Uterus (tissue), 4 donors: ENCODE data around the gene PDIA6. TPM values are rescaled to one million over a fixed set of nuclear protein-coding genes. Genes with fewer than 3 reads are reported as not detected.

Source experiments
- DNase-seq, 2 donors: peaks; one replicate each; pipeline ENCODE4 v3.0.0-alpha.2; 2019 to 2020
- H3K27ac ChIP-seq, 2 donors: fragments of 200-600 bp; sonication (generic); 1 replicate in 1 of 2; 2 replicates in 1 of 2; pipeline ENCODE4 v1.5.1; 2016 to 2018
- H3K27me3 ChIP-seq, 2 donors: fragments of 200-600 bp; sonication (generic); one replicate each; pipeline ENCODE4 v1.5.1; 2018 to 2019; ENCODE audit warnings: control low read depth in 1 of 2
- H3K36me3 ChIP-seq, 2 donors: fragments of 200-600 bp; sonication (generic); one replicate each; pipeline ENCODE4 v1.5.1; 2019; ENCODE audit warnings: control low read depth in 1 of 2
- H3K4me1 ChIP-seq, 2 donors: fragments of 200-600 bp; sonication (generic); one replicate each; pipeline ENCODE4 v1.5.1; 2018 to 2019; ENCODE audit warnings: control low read depth in 1 of 2
- H3K4me3 ChIP-seq, 2 donors: fragments of 200-600 bp; sonication (generic); 1 replicate in 1 of 2; 2 replicates in 1 of 2; pipeline ENCODE4 v1.5.1; 2018 to 2019; ENCODE audit warnings: mild to moderate bottlenecking in 1 of 2
- H3K9me3 ChIP-seq, 2 donors: fragments of 200-600 bp; sonication (generic); one replicate each; pipeline ENCODE4 v1.5.1; 2019; ENCODE audit warnings: control low read depth in 1 of 2
- POLR2A ChIP-seq, 2 donors: fragments of 450-650 bp; IDR thresholded peaks; one replicate each; pipeline ENCODE4 v1.6.1; 2016; ENCODE audit warnings: antibody characterized with exemption in 2 of 2, mild to moderate bottlenecking in 1 of 2, moderate library complexity in 1 of 2
- intact Hi-C: fragments of 100-400 bp; cut with DNase I; formaldehyde crosslinking; loops from one replicate; pipeline ENCODE4 v1.15.1; 2023; ENCODE audit warnings: low total_unique reads
- total RNA-seq, 4 donors: library from RNA; depleted of rRNA in 3 of 4; stranded (reverse); fragments of >200 nt in 3 of 4; gene quantifications; one replicate each; pipeline versions ENCODE4 v1.1.0 to v1.2.4, GENCODE V29; 2014 to 2023
- TF ChIP-seq, protein P1 (sequence below), 4 experiments: fragments of 200-600 bp in 2 of 4; fragments of 450-650 bp in 2 of 4; sonication (generic) in 2 of 4; IDR thresholded peaks; one replicate each; pipeline ENCODE4 v1.5.1; 2016 to 2019; ENCODE audit warnings: antibody characterized with exemption in 4 of 4, mild to moderate bottlenecking in 2 of 4, moderate library complexity in 1 of 4
- donor health status: DM: yes; HTN: yes; CAD: no.

PDIA6 gene
- total RNA-seq, 4 donors from 2014 or later = 53.0 to 257 (median 89.0) TPM

DNA sequence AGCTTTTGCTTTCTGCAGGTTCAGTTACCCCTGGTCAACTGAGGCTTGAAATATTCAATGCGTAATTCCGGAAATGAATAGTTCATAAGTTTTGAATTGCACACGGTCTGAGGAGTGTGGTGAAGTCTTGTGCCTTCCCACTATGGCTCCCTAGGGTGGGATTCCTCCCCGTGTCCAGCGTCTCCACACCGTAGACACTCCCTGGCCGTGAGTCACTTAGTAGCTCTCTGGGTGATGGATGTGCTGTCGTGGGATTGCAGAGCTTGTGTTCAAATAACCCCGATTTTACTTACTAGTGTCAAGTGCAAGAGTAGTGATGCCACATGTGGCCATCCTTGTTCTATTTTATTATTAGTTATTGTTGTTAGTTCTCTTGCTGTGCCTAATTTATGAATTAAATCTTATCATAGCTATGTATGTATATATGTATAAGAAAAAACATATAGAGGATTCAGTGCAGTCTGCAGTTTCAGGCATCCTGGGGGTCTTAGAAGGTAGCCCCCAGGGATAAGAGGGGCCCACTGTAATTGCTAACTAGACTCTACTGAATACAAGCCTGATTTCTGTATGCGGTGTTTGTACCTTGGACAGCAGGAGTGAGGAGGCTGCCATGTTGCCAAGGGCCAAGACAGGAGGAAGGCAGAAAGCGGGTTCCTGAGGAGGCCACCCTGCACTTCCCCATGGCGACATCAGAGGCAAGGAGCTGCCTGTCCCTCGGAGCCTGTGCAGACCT lies 47.7 kb upstream of the PDIA6 start:
- no peak for DNase-seq
- H3K36me3 ChIP-seq = no peaks in the 10 kb centered on the region
- no peak overlapping the region for H3K4me3 ChIP-seq
- H3K27me3 ChIP-seq = no peaks in the 10 kb centered on the region
- no peaks in the 10 kb centered on the region for H3K4me1 ChIP-seq
- no peak overlapping the region for H3K27ac ChIP-seq
- no peaks in the 10 kb centered on the region for H3K9me3 ChIP-seq
- TF ChIP-seq, protein P1, sequence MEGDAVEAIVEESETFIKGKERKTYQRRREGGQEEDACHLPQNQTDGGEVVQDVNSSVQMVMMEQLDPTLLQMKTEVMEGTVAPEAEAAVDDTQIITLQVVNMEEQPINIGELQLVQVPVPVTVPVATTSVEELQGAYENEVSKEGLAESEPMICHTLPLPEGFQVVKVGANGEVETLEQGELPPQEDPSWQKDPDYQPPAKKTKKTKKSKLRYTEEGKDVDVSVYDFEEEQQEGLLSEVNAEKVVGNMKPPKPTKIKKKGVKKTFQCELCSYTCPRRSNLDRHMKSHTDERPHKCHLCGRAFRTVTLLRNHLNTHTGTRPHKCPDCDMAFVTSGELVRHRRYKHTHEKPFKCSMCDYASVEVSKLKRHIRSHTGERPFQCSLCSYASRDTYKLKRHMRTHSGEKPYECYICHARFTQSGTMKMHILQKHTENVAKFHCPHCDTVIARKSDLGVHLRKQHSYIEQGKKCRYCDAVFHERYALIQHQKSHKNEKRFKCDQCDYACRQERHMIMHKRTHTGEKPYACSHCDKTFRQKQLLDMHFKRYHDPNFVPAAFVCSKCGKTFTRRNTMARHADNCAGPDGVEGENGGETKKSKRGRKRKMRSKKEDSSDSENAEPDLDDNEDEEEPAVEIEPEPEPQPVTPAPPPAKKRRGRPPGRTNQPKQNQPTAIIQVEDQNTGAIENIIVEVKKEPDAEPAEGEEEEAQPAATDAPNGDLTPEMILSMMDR (IDR thresholded peaks at IDR 0.05) = no peak
- no peak for TF ChIP-seq POLR2A (IDR thresholded peaks at IDR 0.05)
- intact Hi-C loops = no loop called here

DNA sequence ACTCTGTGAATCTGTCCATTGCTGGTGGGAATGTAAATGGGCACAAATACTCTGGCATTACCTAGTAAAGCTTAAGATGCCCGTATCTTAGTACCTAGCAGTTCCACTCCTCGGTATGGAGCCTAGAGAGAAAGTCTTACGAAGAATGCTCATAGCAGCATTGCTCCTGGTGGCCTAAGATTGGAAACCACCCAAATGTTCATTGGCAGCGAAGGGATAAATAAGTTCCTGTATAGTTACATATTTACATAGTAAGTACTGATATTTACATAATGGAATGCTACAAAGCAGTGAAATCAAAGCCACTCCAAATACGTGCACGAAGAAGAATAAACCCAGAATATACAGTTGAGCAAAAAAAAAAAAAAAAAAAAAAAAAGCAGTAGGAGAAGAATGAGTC lies 46.7 kb upstream of the PDIA6 start:
- TF ChIP-seq POLR2A (IDR thresholded peaks at IDR 0.05) = no peak
- TF ChIP-seq, protein P1 (IDR thresholded peaks at IDR 0.05) = no peak
- Histone ChIP-seq H3K27ac (no peak overlapping the region), H3K4me1 (no peaks in the 10 kb centered on the region), H3K4me3 (no peak overlapping the region), H3K27me3 (no peaks in the 10 kb centered on the region), H3K36me3 (no peaks in the 10 kb centered on the region), H3K9me3 (no peaks in the 10 kb centered on the region)
- intact Hi-C loops = no loop called here
- no peak for DNase-seq

GRCh38 chr2:10848541-10848940 lies 36.0 kb upstream of the PDIA6 start:
- H3K27me3 ChIP-seq = no peaks in the 10 kb centered on the region
- H3K4me3 ChIP-seq = no peak overlapping the region
- DNase-seq = no peak
- TF ChIP-seq, protein P1 (IDR thresholded peaks at IDR 0.05) = no peak
- TF ChIP-seq POLR2A (IDR thresholded peaks at IDR 0.05) = no peak
- no peak overlapping the region for H3K27ac ChIP-seq
- intact Hi-C loops = no loop called here
- H3K4me1 ChIP-seq = no peaks in the 10 kb centered on the region
- no peaks in the 10 kb centered on the region for H3K9me3 ChIP-seq
- no peaks in the 10 kb centered on the region for H3K36me3 ChIP-seq

DNA sequence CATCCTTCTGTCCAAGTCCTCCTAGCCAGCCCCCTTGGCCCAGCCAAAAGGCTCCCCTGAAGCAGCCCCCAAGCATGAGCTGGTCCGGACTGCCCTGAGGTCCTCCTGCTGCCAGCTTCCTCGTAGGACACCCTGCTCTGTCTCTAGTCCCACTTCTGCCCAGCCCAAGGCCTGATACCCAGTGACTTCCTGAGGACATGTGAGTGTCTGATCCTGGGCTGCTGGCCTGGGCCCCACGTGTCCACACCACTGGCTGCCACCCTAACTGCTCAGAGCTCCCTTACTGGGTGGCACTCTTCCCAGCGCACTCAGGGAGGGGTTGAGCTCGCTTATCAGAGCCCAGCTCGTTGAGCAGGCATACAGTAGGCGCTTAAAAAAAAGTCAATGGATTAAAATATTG lies 34.4 kb upstream of the PDIA6 start:
- Histone ChIP-seq H3K36me3 (no peaks in the 10 kb centered on the region), H3K4me3 (no peak overlapping the region), H3K9me3 (no peaks in the 10 kb centered on the region), H3K27ac (no peak overlapping the region), H3K27me3 (no peaks in the 10 kb centered on the region), H3K4me1 (no peaks in the 10 kb centered on the region)
- TF ChIP-seq, protein P1 (IDR thresholded peaks at IDR 0.05) = no peak
- TF ChIP-seq POLR2A (IDR thresholded peaks at IDR 0.05) = no peak
- no peak for DNase-seq
- intact Hi-C loops = no loop called here

- intact Hi-C loops = no loop called here
Measured at GRCh38 chr2:10846110-10846861, 33.7 kb upstream of the PDIA6 start.

More at GRCh38 chr2:10846110-10846861, 33.7 kb upstream of the PDIA6 start:
- H3K4me3 ChIP-seq = no peak overlapping the region
- H3K36me3 ChIP-seq = no peaks in the 10 kb centered on the region
- no peaks in the 10 kb centered on the region for H3K27me3 ChIP-seq
- no peaks in the 10 kb centered on the region for H3K4me1 ChIP-seq
- no peak for DNase-seq
- H3K9me3 ChIP-seq = peaks cover 0 to 5% of the 10 kb centered on the region in 2 donors
- no peak overlapping the region for H3K27ac ChIP-seq
- TF ChIP-seq, protein P1 (IDR thresholded peaks at IDR 0.05) = no peak
- no peak for TF ChIP-seq POLR2A (IDR thresholded peaks at IDR 0.05)
